Measurements from ENCODE around the gene RORB.

GRCh38 chr9:74595286-74595685 lies 98.2 kb downstream of the RORB start:
- TF ChIP-seq POLR2A (IDR thresholded peaks at IDR 0.05) (no peak), CTCF (IDR thresholded peaks at IDR 0.05) (no peak)

Data from gastroesophageal sphincter (tissue), 3 donors.